ENCODE results near the gene CD1C.

- TF ChIP-seq CTCF (IDR thresholded peaks at IDR 0.05) (no peak), POLR2A (IDR thresholded peaks at IDR 0.05) (no peak), POLR2AphosphoS5 (IDR thresholded peaks at IDR 0.05) (no peak), EP300 (IDR thresholded peaks at IDR 0.05; ENCODE audit: low read depth) (no peak)
These were observed 34.7 kb downstream of the CD1C start for GRCh38 chr1:158324395-158324794.

Measured in transverse colon (tissue), 4 donors.